HG03159 (cell line): ENCODE measurements around the gene CCDC137.

ENCODE experiments used
- ATAC-seq: cut with Tn5 transposase; IDR thresholded peaks from one replicate; pipeline ENCODE4 v1.9.1; 2021; ENCODE audit warnings: mild to moderate bottlenecking, moderate library complexity; ENCODE audit not compliant: unreplicated experiment

The CCDC137 gene

DNA sequence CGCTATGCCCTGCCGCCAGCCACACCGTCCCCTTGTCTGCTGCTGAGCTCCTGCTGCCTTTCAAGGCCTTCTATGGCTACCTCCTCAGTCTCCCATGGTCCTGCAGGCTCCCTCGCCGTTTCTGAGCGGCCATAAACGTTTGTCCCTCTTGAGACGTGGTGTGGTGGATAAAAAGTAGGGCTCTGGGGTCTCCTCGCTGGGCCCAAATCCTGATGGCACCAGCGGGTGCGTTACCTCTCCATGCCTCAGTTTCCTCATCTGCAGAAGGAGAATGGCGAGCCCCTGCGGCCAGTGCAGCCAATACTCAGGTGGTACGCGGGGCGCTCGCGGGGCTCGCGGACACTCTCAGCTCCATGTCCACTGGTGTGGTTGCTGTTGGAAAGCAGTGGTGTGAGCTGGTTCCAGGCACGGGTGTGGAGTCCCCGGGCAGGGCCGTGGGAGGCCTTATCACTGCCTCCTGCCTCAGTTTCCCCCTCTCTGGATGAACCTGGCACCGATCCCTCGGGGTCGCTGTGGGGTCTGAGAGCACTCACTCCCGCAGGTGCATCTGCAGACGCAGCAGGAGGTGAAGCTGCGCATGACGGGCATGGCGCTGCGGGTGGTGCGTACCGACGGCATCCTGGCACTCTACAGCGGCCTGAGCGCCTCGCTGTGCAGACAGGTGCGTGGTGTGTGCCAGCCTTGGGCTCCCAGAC, 48.0 kb downstream of the CCDC137 start:
- ATAC-seq: no peak

DNA sequence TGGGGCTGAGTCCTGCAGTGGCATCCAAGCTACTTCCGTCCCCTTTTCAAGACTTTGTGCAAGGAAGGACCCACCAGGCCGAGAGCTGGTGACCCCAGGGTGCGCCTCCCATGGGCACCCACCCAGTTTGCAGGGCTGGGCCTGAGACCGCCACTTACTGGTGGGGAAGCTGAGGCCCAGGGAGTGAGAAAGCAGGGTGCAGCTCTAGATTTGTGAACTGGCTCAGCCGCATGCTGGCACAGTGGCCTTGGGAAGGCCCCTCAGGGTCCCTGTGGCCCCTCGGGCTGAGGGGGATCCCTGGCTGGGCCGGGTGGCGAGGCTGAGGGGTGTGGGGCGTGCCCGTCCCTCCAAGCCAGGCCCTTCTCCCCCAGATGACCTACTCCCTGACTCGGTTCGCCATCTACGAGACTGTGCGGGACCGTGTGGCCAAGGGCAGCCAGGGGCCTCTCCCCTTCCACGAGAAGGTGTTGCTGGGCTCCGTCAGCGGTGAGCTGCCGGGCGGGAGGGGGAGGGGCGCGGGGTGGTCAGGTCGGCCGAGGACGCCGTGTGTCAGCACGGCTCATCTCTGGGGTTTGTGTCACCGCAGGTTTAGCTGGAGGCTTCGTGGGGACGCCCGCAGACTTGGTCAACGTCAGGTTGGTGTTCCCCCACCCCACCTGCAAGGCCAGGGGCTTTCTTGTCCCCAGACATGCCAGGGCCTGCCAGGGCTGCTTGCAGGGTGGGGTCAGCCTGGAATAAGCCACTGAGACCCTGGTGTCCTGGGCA, 48.8 kb downstream of the CCDC137 start:
- no peak for ATAC-seq

DNA sequence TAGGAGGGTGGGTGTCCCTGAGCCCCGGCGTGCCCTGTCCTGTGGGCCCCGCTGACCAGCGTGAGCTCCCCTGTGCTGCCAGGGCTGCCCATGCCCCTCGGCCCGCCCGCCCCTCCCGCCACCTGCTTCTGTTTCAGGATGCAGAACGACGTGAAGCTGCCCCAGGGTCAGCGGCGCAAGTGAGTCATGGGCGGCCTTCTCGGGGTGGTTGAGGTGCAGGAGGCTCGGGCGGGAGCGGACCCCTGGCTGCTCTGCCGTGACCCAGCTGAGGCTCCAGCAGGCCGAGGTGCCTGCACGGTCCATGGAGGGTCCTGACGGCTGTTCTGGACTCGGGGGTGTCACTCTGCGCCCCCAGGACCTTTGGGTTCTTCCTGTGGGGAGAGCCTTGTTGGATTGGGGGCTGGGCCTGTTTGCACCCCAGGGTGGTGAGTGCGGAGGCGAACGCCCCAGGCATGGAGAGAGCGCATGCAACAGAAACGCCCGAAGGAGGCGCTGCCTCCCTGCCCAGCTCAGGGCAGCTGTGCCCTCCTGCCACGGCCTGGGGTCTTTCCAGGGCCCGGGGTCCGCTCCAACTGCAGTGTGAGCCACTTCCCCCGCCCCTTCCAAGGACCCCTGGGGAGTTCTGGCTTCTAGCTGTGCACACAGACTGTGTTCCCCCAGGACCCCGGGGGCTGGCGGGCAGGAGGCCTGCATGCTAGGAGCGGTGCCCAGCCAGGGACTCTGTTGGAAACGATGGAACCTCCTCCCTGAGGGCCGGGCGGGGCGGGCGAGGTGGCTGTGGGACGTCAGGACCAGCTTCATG, 49.5 kb downstream of the CCDC137 start:
- ATAC-seq: no peak

DNA sequence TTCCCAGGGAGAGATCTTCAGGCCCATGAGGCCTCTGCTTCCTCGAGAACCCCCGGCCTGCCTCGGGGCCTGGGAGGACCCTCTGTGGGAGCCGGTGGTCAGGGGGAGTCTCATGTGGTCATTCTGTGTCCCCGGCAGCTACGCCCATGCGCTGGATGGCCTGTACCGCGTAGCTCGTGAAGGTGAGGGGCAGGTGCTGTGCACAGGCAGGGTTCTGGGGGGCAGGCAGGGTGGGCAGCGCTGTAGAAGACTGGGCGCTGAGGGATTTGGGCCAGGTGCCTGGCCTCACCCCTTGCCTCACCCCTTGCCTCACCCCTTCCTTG, 50.1 kb downstream of the CCDC137 start:
- ATAC-seq: no peak

DNA sequence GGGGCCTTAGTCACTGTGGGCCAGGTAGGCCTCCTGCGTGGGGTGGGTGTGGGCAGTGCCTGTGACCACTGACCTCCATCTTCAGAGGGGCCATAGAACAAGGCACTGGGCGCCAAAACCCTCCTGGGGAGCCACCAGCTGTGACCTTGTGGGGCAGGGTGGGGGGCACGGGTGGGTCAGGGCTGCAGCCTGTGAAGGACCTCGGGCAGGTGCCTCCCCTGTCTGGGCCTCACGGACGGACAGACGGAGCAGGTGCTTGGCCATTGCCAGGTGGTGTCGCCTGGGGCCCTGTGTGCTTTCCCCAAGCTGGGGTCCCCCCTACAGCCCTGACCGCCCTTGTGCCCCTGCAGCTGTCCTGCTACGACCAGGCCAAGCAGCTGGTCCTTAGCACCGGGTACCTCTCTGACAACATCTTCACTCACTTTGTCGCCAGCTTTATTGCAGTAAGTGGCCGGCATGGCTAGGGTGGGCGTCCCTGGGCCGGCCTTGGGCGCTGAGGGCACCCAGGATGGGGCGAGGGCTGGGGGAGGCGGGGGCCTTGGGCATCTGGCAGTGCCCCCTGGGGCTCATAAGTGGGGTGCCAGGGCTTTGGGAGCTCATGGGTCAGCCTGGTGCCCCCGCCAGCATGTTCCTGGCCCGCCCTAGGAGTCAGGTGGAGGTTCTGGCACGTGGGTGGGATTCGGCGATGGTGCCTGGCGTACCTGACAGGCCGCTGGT, 50.7 kb downstream of the CCDC137 start:
- no peak for ATAC-seq

DNA sequence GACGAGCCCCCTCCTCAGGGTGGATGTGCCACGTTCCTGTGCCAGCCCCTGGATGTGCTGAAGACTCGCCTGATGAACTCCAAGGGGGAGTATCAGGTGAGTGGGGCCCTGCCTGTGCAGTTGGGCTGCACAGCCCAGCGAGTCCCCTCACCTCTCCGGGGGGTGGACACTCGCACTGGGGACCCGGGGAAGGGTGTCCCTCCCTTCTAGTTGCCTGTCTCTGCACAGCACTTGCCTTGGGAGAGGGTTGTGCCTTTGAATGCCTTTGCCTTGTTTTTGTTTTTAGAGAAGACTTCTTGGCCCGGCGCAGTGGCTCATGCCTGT, 51.2 kb downstream of the CCDC137 start:
- no peak for ATAC-seq

DNA sequence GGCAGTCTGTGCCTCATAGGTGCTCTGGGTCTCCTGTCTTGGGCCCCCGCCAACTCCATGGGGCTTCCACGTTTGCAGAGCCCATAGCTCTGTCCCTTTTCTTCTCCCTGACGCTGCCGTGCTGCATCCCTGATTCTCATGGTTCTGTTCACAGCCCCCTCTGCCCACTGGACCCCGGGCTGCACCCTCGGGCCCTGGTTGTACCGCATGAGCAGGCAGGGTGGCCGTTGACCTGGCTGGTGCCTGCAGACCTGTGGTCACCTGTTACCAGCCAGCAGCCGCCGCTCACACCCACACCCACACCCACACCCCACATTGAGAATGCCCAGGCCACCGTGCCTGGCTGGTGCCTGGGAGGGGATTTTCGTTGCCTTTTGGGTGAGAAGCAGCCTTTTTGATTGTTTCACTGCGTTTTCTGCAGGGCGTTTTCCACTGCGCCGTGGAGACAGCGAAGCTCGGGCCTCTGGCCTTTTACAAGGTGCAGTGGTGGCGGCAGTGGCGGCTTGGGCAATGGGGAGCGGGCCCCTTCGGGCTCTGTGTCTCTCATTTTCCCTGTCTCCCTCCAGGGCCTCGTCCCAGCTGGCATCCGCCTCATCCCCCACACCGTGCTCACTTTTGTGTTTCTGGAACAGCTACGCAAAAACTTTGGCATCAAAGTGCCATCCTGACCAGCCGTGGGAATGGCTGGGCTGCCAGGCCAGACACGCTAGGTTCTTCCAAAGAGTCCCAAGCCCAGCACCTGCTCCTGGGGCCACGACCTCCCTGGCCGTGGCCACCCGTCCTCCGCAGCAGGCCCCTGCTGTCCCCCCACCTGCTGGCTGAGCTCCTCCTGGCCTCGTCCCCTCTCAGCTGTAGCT, 53.1 kb downstream of the CCDC137 start:
- no peak for ATAC-seq

DNA sequence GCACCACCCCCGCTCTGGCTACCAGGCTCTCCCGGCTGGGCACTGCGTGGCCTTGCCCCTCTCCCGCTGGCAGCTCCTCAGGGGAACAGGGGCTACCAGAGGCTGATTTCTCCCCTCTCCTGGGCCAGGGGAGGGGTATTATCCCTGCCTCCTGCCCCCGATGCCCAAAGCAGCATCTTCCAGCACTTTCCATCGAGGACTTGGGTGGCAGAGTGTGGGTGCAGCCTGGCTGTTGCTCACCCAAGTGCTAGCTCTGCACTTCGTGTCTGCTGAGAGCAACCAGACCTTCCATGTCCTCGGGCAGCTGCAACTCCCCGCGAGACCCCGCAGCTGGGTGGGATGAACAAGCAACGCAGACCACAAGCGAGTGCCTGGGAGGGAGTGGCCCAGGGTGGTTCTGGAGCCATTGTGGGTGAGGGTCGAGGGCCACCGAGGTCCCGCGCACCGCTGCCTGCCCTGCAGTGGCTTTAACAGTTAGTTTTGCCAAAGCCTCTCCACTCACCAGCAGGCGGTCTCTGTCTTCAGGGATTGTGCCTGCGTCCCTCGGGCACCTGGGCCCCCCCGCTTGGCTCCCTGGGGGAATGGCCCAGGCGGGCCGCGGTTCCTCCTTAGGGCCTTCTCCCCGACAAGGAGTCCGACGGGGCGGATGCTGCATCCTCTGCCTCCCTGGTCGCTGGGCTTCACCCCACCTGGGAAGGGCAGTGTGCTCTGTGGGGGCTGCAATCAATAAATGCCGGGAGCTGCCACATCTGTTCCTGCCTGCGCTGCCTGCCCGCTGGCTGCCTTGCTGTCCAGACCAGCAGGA, 53.9 kb downstream of the CCDC137 start:
- ATAC-seq: no peak

DNA sequence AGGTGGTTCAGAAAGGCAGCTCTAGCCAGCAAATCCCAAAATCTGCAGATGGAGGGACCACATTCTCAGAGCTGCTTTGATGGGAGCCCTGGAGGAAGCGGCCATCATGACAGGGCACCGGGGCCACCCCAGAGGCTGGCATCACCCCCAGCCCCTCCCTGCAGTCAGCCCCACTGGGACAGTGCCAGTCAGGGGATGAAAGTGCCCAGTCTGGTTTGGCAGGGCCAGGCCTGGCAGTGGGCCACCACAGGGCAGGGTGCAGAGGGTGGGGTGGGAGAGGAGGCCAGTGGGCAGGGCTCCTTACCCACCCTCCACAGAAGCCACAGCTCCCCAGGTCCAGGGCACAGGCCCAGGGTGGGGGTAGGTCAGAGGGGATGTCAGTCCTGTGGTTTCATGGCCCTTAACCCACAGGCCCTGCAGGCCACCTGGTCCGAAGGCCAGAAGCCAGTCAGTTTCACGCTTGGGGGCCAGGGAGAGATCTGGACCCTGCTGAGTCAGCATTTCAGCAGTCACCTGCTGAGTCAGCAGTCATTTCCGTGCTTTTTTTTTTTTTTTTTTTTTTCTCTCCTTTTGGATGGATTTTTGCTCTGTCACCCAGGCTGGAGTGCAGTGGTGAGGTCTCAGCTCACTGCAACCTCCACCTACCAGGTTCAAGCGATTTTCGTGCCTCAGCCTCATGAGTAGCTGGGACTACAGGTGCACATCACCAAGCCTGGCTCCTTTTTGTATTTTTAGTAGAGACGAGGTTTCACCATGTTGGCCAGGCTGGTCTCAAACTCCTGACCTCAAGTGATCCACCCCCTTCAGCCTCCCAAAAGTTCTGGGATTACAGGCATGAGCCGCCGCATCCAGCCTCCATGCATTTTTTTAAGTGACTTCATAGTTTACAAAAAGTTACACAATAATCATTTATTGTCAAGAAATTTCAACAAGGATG, 55.9 kb downstream of the CCDC137 start:
- no peak for ATAC-seq
